22Rv1 (cell line): Measurements from ENCODE around the gene LCN9.

Experiments used
- CTCF ChIP-seq: fragments of 450-650 bp; IDR thresholded peaks from 2 replicates; pipeline ENCODE4 v1.5.1; 2017; ENCODE audit warnings: mild to moderate bottlenecking
- ZFX ChIP-seq: fragments of 450-650 bp; IDR thresholded peaks from 2 replicates; pipeline ENCODE4 v1.6.1; 2017; ENCODE audit warnings: antibody characterized with exemption, borderline replicate concordance

- TF ChIP-seq CTCF (no peak), ZFX (no peak)
Measured at GRCh38 chr9:135614821-135615665, 48.1 kb upstream of the LCN9 start.
